ENCODE measurements around the gene ZBTB2.

- TF ChIP-seq CTCF (IDR thresholded peaks at IDR 0.05), result no peak
- no peak for TF ChIP-seq JUND (IDR thresholded peaks at IDR 0.05)
- no peak for TF ChIP-seq YY1 (IDR thresholded peaks at IDR 0.05; ENCODE audit: low read depth)
- no peak for TF ChIP-seq REST (IDR thresholded peaks at IDR 0.05; ENCODE audit: low read depth, low read length)
- no peak for TF ChIP-seq EZH2phosphoT487 (IDR thresholded peaks at IDR 0.05; ENCODE audit: borderline replicate concordance, low read depth)
- TF ChIP-seq SIN3A (IDR thresholded peaks at IDR 0.05; ENCODE audit: borderline replicate concordance, low read depth, low read length), result no peak
- no peak for TF ChIP-seq POLR2AphosphoS5 (IDR thresholded peaks at IDR 0.05; ENCODE audit: low read depth, low read length)
- TF ChIP-seq RFX5 (IDR thresholded peaks at IDR 0.05; ENCODE audit: low read length), result no peak
- no peak for TF ChIP-seq MAX (IDR thresholded peaks at IDR 0.05; ENCODE audit: low read depth)
- no peak for TF ChIP-seq EP300 (IDR thresholded peaks at IDR 0.05; ENCODE audit: borderline replicate concordance in 1 of 2, low read depth in 1 of 2, low read length in 1 of 2)
Observed at GRCh38 chr6:151381722-151382121, 9.6 kb downstream of the ZBTB2 start.

All from SK-N-SH (cell line).